ENCODE data around the gene CTXN1. TPM values are rescaled to one million over a fixed set of nuclear protein-coding genes. Genes with fewer than 3 reads are reported as not detected.
A peak's percentile ranks its signal among the peaks of the same experiment; 100 is the strongest.
"Not testable (repeated sequence)": the region's sequence is repeated elsewhere in the genome, so short reads cannot be mapped to it uniquely, and the experiment has no call there.

The CTXN1 gene
- total RNA-seq, 8 experiments from 2014 or later: 0.87 to 29.6 (median 9.1) TPM

DNA sequence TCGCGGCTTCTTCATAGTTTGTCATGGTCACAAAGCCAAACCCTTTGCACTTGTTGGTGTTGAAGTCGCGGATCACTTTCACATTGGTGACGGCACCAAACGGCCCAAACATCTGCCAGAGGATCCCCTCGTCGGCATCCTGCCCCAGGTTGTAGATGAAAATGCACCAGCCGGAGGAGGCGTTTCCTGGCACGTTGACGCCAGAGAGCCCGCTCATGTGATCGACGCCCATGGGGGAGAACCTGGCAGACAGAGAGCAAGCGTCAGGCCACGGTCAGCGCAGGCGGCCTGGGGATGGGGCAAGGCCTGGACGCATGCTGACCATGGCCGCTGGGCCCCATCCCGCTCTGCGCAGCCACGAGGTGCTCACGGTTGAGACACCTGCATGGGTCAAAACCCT lies 37.6 kb upstream of the CTXN1 start:
- no peak overlapping the region for H3K27ac ChIP-seq
- no peaks in the 10 kb centered on the region for H3K4me1 ChIP-seq (replicated peaks in 1 of 2)
- ATAC-seq (replicated peaks in 6 of 8): peak in 2 of 8 experiments; percentile 19 to 22
- in situ Hi-C loops (cut with MboI; ENCODE audit: low pct_unique_long_range_greater_than_20kb in 2 of 9, low sequenced_read_pairs in 9 of 9, unreplicated experiment in 9 of 9): loop anchor here in 1 of 9 experiments (25.0 kb wide), 1 partner anchor 274 kb away; no protein-coding TSS in a partner anchor
- 80 to 100% (median 96%) methylated on average over 1 to 15 of the region's 25 CpGs; no CpG with 5 or more reads in 2 of the 10 experiments for WGBS, 10 experiments
- no peak overlapping the region for H3K4me3 ChIP-seq

- in situ Hi-C loops (cut with MboI; ENCODE audit: low pct_unique_long_range_greater_than_20kb in 2 of 9, low sequenced_read_pairs in 9 of 9, unreplicated experiment in 9 of 9): loop anchor here in 1 of 9 experiments (25.0 kb wide), 1 partner anchor 275 kb away; no protein-coding TSS in a partner anchor
- ATAC-seq (replicated peaks in 6 of 8): no peak
- WGBS, 10 experiments: 78 to 100% (median 95%) methylated on average over 1 to 12 of the region's 22 CpGs; no CpG with 5 or more reads in 2 of the 10 experiments
- no peaks in the 10 kb centered on the region for H3K4me1 ChIP-seq (replicated peaks in 1 of 2)
- no peak overlapping the region for H3K4me3 ChIP-seq
- H3K27ac ChIP-seq: no peak overlapping the region
These were observed 36.8 kb upstream of the CTXN1 start for GRCh38 chr19:7962644-7963268.

GRCh38 chr19:7961920-7962626 lies 36.1 kb upstream of the CTXN1 start:
- WGBS, 10 experiments: 62 to 91% (median 82%) methylated on average over 3 to 13 of the region's 13 CpGs
- Histone ChIP-seq H3K27ac (no peak overlapping the region), H3K4me1 (replicated peaks in 1 of 2) (no peaks in the 10 kb centered on the region), H3K4me3 (no peak overlapping the region)
- in situ Hi-C loops (cut with MboI; ENCODE audit: low pct_unique_long_range_greater_than_20kb in 2 of 9, low sequenced_read_pairs in 9 of 9, unreplicated experiment in 9 of 9): loop anchor here in 1 of 9 experiments (25.0 kb wide), 1 partner anchor 275 kb away; no protein-coding TSS in a partner anchor
- no peak for ATAC-seq (replicated peaks in 6 of 8)

DNA sequence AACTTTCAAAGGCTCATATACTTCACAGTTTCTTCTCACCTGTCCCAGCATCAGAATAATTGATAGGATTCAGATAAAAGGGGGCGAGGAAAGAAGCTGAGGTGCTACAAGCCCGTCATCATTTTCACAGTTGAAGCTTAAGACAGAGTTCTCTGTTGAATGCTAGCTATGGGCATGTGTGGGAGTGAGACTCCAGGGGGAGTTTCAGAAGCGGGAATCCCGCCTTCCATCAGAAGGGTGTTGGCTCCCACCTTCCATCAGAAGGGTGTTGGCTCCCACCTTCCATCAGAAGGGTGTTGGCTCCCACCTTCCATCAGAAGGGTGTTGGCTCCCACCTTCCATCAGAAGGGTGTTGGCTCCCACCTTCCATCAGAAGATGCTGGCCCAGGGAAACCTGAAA lies 35.1 kb upstream of the CTXN1 start:
- H3K27ac ChIP-seq: not testable (repeated sequence)
- in situ Hi-C loops (cut with MboI; ENCODE audit: low pct_unique_long_range_greater_than_20kb in 2 of 9, low sequenced_read_pairs in 9 of 9, unreplicated experiment in 9 of 9): loop anchor here in 1 of 9 experiments (25.0 kb wide), 1 partner anchor 276 kb away; no protein-coding TSS in a partner anchor

DNA sequence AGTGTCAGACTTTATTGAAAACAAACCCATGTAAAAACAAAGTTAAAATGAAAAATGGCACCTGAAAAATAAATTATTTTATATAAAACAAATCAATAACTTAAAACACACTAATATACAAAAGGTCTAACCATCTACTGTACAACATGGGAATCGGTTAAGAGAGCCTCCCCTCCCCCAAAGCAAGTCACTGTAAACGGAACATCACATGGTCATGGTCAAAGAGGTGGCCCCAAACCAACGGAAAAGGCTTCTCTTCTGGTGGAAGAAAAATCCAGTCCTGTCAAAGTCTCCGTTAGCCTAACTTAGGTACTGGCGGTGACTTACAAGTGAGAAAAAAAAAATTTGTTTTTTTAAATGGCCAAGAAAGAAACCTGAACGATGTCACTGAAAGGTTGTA lies 33.3 kb upstream of the CTXN1 start:
- Histone ChIP-seq H3K27ac (no peak overlapping the region), H3K4me3 (no peak overlapping the region), H3K4me1 (replicated peaks in 1 of 2) (no peaks in the 10 kb centered on the region)
- no peak for ATAC-seq (replicated peaks in 6 of 8)
- 44 to 100% (median 80%) methylated on average over 1 to 6 of the region's 6 CpGs; no CpG with 5 or more reads in 1 of the 10 experiments for WGBS, 10 experiments
- in situ Hi-C loops (cut with MboI; ENCODE audit: low pct_unique_long_range_greater_than_20kb in 2 of 9, low sequenced_read_pairs in 9 of 9, unreplicated experiment in 9 of 9): loop anchor here in 1 of 9 experiments (25.0 kb wide), 1 partner anchor 278 kb away; no protein-coding TSS in a partner anchor

More for the DNA sequence above, 35.1 kb upstream of the CTXN1 start:
- H3K4me3 ChIP-seq; ATAC-seq (replicated peaks in 6 of 8); H3K4me1 ChIP-seq (replicated peaks in 1 of 2): not testable (repeated sequence)
- 80 to 100% (median 96%) methylated on average over 1 to 4 of the region's 4 CpGs; no CpG with 5 or more reads in 4 of the 10 experiments for WGBS, 10 experiments

DNA sequence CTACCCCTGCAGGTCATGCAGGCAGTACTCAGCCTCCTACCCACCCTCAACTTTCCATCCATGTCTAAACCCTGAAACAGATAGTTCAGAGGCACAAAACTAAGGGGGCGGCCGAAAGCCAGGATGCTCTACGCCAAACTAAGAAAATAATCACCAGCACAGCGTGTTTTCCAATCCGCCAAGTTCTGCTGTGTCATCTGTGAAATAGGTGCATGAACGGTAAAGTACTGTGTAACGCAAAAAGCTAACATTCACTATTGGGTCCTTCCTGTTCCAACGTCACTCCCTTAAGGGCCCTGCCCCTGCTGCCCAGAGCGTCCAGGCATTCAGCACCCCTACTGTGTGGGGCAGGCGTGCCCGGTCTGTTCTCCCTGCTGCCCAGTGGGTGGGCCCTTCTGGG lies 29.8 kb upstream of the CTXN1 start:
- WGBS, 10 experiments: 80 to 100% (median 91%) methylated on average over 1 to 7 of the region's 11 CpGs; no CpG with 5 or more reads in 7 of the 10 experiments
- in situ Hi-C loops (cut with MboI; ENCODE audit: low pct_unique_long_range_greater_than_20kb in 2 of 9, low sequenced_read_pairs in 9 of 9, unreplicated experiment in 9 of 9): loop anchor here in 1 of 9 experiments (25.0 kb wide), 1 partner anchor 282 kb away; no protein-coding TSS in a partner anchor
- ATAC-seq (replicated peaks in 6 of 8): no peak

GRCh38 chr19:7953576-7953975 lies 27.6 kb upstream of the CTXN1 start:
- 62 to 90% (median 82%) methylated on average over 2 to 6 of the region's 7 CpGs; no CpG with 5 or more reads in 6 of the 10 experiments for WGBS, 10 experiments
- no peak overlapping the region for H3K4me3 ChIP-seq
- no peak overlapping the region for H3K27ac ChIP-seq
- in situ Hi-C loops (cut with MboI; ENCODE audit: low pct_unique_long_range_greater_than_20kb in 2 of 9, low sequenced_read_pairs in 9 of 9, unreplicated experiment in 9 of 9): loop anchor here in 1 of 9 experiments (25.0 kb wide), 1 partner anchor 284 kb away; no protein-coding TSS in a partner anchor
- no peak for ATAC-seq (replicated peaks in 6 of 8)
- H3K4me1 ChIP-seq (replicated peaks in 1 of 2): no peaks in the 10 kb centered on the region

More for the DNA sequence above, 29.8 kb upstream of the CTXN1 start:
- H3K27ac ChIP-seq: no peak overlapping the region
- no peak overlapping the region for H3K4me3 ChIP-seq
- no peaks in the 10 kb centered on the region for H3K4me1 ChIP-seq (replicated peaks in 1 of 2)

DNA sequence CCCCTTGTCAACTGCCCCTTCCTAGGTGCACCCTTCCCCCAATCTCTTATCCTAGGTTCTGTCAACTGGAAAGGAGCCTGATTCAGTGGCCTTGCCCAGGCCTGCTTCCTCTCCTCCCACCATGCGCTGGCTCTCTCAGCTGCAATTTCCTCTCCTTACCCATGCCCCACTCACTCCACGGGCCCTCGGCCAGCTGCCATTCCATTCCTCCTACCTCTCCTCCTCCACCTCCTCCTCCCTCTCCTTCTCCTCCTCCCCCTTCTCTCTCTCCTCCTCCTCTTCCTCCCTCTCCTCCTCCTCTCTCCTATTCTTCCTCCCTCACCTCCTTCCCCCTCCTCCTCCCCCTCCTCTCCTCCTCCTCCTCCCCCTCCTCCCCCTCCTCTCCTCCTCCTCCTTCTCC lies 27.1 kb upstream of the CTXN1 start:
- H3K4me1 ChIP-seq (replicated peaks in 1 of 2): no peaks in the 10 kb centered on the region
- H3K27ac ChIP-seq: no peak overlapping the region
- 0 to 36% methylated on average over 1 to 3 of the region's 3 CpGs; no CpG with 5 or more reads in 8 of the 10 experiments for WGBS, 10 experiments
- H3K4me3 ChIP-seq: no peak overlapping the region
- in situ Hi-C loops (cut with MboI; ENCODE audit: low pct_unique_long_range_greater_than_20kb in 2 of 9, low sequenced_read_pairs in 9 of 9, unreplicated experiment in 9 of 9): loop anchor here in 1 of 9 experiments (25.0 kb wide), 1 partner anchor 284 kb away; no protein-coding TSS in a partner anchor
- ATAC-seq (replicated peaks in 6 of 8): peak in 3 of 8 experiments; percentile 13 to 20 (median 17)

- ATAC-seq (replicated peaks in 6 of 8): no peak
- 75 to 100% (median 90%) methylated on average over 1 to 3 of the region's 4 CpGs; no CpG with 5 or more reads in 2 of the 10 experiments for WGBS, 10 experiments
- no peak overlapping the region for H3K4me3 ChIP-seq
- H3K4me1 ChIP-seq (replicated peaks in 1 of 2): peaks cover 0 to 4% of the 10 kb centered on the region in 2 donors
- H3K27ac ChIP-seq: no peak overlapping the region
- in situ Hi-C loops (cut with MboI; ENCODE audit: low pct_unique_long_range_greater_than_20kb in 2 of 9, low sequenced_read_pairs in 9 of 9, unreplicated experiment in 9 of 9): loop anchor here in 3 of 9 experiments (10.0 to 25.0 kb wide), 2 partner anchors 289 to 307 kb away; no protein-coding TSS in a partner anchor
These were observed 22.0 kb upstream of the CTXN1 start for GRCh38 chr19:7947939-7948338.

GRCh38 chr19:7944177-7944761 lies 18.3 kb upstream of the CTXN1 start:
- in situ Hi-C loops (cut with MboI; ENCODE audit: low pct_unique_long_range_greater_than_20kb in 2 of 9, low sequenced_read_pairs in 9 of 9, unreplicated experiment in 9 of 9): loop anchor here in 3 of 9 experiments (10.0 to 25.0 kb wide), 2 partner anchors 293 to 311 kb away; no protein-coding TSS in a partner anchor
- peaks cover 7 to 9% of the 10 kb centered on the region in 2 donors for H3K4me1 ChIP-seq (replicated peaks in 1 of 2)
- H3K27ac ChIP-seq: peak overlapping the region; percentile 89 to 97
- 0 to 40% (median 24%) methylated on average over 1 to 10 of the region's 18 CpGs; no CpG with 5 or more reads in 1 of the 10 experiments for WGBS, 10 experiments
- peak overlapping the region; percentile 70 to 85 (median 73) for H3K4me3 ChIP-seq
- ATAC-seq (replicated peaks in 6 of 8): peak; percentile 39 to 57 (median 48)

- in situ Hi-C loops (cut with MboI; ENCODE audit: low pct_unique_long_range_greater_than_20kb in 2 of 9, low sequenced_read_pairs in 9 of 9, unreplicated experiment in 9 of 9): loop anchor here in 3 of 9 experiments (10.0 to 25.0 kb wide), 2 partner anchors 294 to 311 kb away; no protein-coding TSS in a partner anchor
These were observed 17.7 kb upstream of the CTXN1 start, which contains the start of gene TIMM44 for GRCh38 chr19:7943444-7944176. Gene TIMM44, minus strand, starts transcription at chr19:7943666. Its CDS starts 15 bp downstream, at chr19:7943651.

More at GRCh38 chr19:7943444-7944176, 17.7 kb upstream of the CTXN1 start, which contains the start of gene TIMM44:
- H3K4me3 ChIP-seq: peak within 1 kb of the TSS; percentile 70 to 85 (median 73)
- peak within 1 kb of the TSS; percentile 97 for H3K27ac ChIP-seq
- peaks cover 7 to 9% of the 10 kb centered on the region in 2 donors for H3K4me1 ChIP-seq (replicated peaks in 1 of 2)
- WGBS, 10 experiments: 0 to 3% (median 0%) methylated on average over 1 to 19 of the region's 56 CpGs; no CpG with 5 or more reads in 4 of the 10 experiments
- peak; percentile 92 to 97 (median 94) for ATAC-seq (replicated peaks in 6 of 8)

All from motor neuron (in vitro differentiated cells).